Activated CD4-positive, alpha-beta T cell treated with anti-CD3 and anti-CD28 coated beads, Interleukin-2, amount 50 U/mL, for 16 hours (primary cell): ENCODE results near the gene VEGFA.
A peak's percentile ranks its signal among the peaks of the same experiment; 100 is the strongest.

ENCODE experiments used
- DNase-seq: peaks from one replicate; pipeline ENCODE4 v3.0.0-alpha.2; 2020

VEGFA gene

GRCh38 chr6:43739642-43740091 is 30.3 kb upstream of the VEGFA start:
- no peak for DNase-seq

GRCh38 chr6:43740321-43740960 is 29.6 kb upstream of the VEGFA start:
- DNase-seq: no peak

GRCh38 chr6:43740961-43741764 is 28.8 kb upstream of the VEGFA start:
- no peak for DNase-seq

GRCh38 chr6:43741829-43742228 is 28.2 kb upstream of the VEGFA start:
- no peak for DNase-seq

- DNase-seq: no peak
Observed at GRCh38 chr6:43742285-43742684, 27.7 kb upstream of the VEGFA start.

- no peak for DNase-seq
Observed at GRCh38 chr6:43742931-43743632, 26.9 kb upstream of the VEGFA start.

- DNase-seq: no peak
Observed at GRCh38 chr6:43743682-43744381, 26.2 kb upstream of the VEGFA start.

GRCh38 chr6:43744491-43744890 is 25.5 kb upstream of the VEGFA start:
- DNase-seq: no peak

GRCh38 chr6:43744931-43745727 is 24.9 kb upstream of the VEGFA start:
- no peak for DNase-seq

- DNase-seq: no peak
Observed at GRCh38 chr6:43746071-43746470, 23.9 kb upstream of the VEGFA start.

- no peak for DNase-seq
Observed at GRCh38 chr6:43746613-43747102, 23.4 kb upstream of the VEGFA start.

GRCh38 chr6:43747784-43748183 is 22.2 kb upstream of the VEGFA start:
- no peak for DNase-seq

- no peak for DNase-seq
Observed at GRCh38 chr6:43748765-43749164, 21.2 kb upstream of the VEGFA start.

- no peak for DNase-seq
Observed at GRCh38 chr6:43749461-43749860, 20.6 kb upstream of the VEGFA start.

- DNase-seq: no peak
Observed at GRCh38 chr6:43750622-43751021, 19.4 kb upstream of the VEGFA start.

- no peak for DNase-seq
Observed at GRCh38 chr6:43753570-43754183, 16.3 kb upstream of the VEGFA start.

GRCh38 chr6:43757966-43758616 is 11.9 kb upstream of the VEGFA start:
- no peak for DNase-seq

- peak; percentile 10 for DNase-seq
Observed at GRCh38 chr6:43758617-43759050, 11.4 kb upstream of the VEGFA start.

GRCh38 chr6:43759136-43759906 is 10.7 kb upstream of the VEGFA start:
- DNase-seq: no peak

GRCh38 chr6:43759907-43760206 is 10.2 kb upstream of the VEGFA start:
- DNase-seq: no peak
